Measurements from ENCODE around the gene NRG4.
"Not testable (repeated sequence)": the region's sequence is repeated elsewhere in the genome, so short reads cannot be mapped to it uniquely, and the experiment has no call there.

The NRG4 gene

GRCh38 chr15:75992897-75993296 is 19.3 kb downstream of the NRG4 start:
- no peak for DNase-seq (ENCODE audit: low spot score)

GRCh38 chr15:75989875-75990274 is 22.3 kb downstream of the NRG4 start:
- DNase-seq (ENCODE audit: low spot score): no peak

GRCh38 chr15:75989045-75989444 is 23.2 kb downstream of the NRG4 start:
- no peak for DNase-seq (ENCODE audit: low spot score)

GRCh38 chr15:75985971-75986370 is 26.3 kb downstream of the NRG4 start:
- DNase-seq (ENCODE audit: low spot score): no peak

- not testable (repeated sequence) for DNase-seq (ENCODE audit: low spot score)
These were observed 27.5 kb downstream of the NRG4 start for GRCh38 chr15:75984706-75985105.

GRCh38 chr15:75982468-75982867 is 29.8 kb downstream of the NRG4 start:
- no peak for DNase-seq (ENCODE audit: low spot score)

GRCh38 chr15:75981149-75981815 is 30.9 kb downstream of the NRG4 start:
- DNase-seq (ENCODE audit: low spot score): no peak

GRCh38 chr15:75976766-75977165 is 35.5 kb downstream of the NRG4 start:
- DNase-seq (ENCODE audit: low spot score): not testable (repeated sequence)

- DNase-seq (ENCODE audit: low spot score): no peak
These were observed 46.2 kb downstream of the NRG4 start for GRCh38 chr15:75966073-75966472.

- no peak for DNase-seq (ENCODE audit: low spot score)
These were observed 50.9 kb downstream of the NRG4 start for GRCh38 chr15:75961331-75961730.

- no peak for DNase-seq (ENCODE audit: low spot score)
These were observed 56.5 kb downstream of the NRG4 start for GRCh38 chr15:75955720-75956119.

- no peak for DNase-seq (ENCODE audit: low spot score)
These were observed 59.7 kb downstream of the NRG4 start for GRCh38 chr15:75952525-75952924.

- DNase-seq (ENCODE audit: low spot score): no peak
These were observed 63.4 kb downstream of the NRG4 start for GRCh38 chr15:75948761-75949296.

- DNase-seq (ENCODE audit: low spot score): no peak
These were observed 65.1 kb downstream of the NRG4 start for GRCh38 chr15:75947092-75947491.

GRCh38 chr15:75945953-75946352 is 66.3 kb downstream of the NRG4 start:
- DNase-seq (ENCODE audit: low spot score): no peak

- DNase-seq (ENCODE audit: low spot score): no peak
These were observed 68.5 kb downstream of the NRG4 start for GRCh38 chr15:75943713-75944215.

- no peak for DNase-seq (ENCODE audit: low spot score)
These were observed 69.0 kb downstream of the NRG4 start for GRCh38 chr15:75943246-75943645.

GRCh38 chr15:75942464-75942863 is 69.8 kb downstream of the NRG4 start:
- no peak for DNase-seq (ENCODE audit: low spot score)

- no peak for DNase-seq (ENCODE audit: low spot score)
These were observed 81.4 kb downstream of the NRG4 start for GRCh38 chr15:75930866-75931265.

GRCh38 chr15:75929799-75930565 is 82.2 kb downstream of the NRG4 start:
- DNase-seq (ENCODE audit: low spot score): no peak

- no peak for DNase-seq (ENCODE audit: low spot score)
These were observed 83.3 kb downstream of the NRG4 start for GRCh38 chr15:75928680-75929608.

- no peak for DNase-seq (ENCODE audit: low spot score)
These were observed 84.6 kb downstream of the NRG4 start for GRCh38 chr15:75927601-75928000.

All from globus pallidus (tissue), 1 donor.